ENCODE measurements around the gene KRT40. TPM values are rescaled to one million over a fixed set of nuclear protein-coding genes. Genes with fewer than 3 reads are reported as not detected.

Gene KRT40
- total RNA-seq, 2 experiments from 2014 or later = not detected

DNA sequence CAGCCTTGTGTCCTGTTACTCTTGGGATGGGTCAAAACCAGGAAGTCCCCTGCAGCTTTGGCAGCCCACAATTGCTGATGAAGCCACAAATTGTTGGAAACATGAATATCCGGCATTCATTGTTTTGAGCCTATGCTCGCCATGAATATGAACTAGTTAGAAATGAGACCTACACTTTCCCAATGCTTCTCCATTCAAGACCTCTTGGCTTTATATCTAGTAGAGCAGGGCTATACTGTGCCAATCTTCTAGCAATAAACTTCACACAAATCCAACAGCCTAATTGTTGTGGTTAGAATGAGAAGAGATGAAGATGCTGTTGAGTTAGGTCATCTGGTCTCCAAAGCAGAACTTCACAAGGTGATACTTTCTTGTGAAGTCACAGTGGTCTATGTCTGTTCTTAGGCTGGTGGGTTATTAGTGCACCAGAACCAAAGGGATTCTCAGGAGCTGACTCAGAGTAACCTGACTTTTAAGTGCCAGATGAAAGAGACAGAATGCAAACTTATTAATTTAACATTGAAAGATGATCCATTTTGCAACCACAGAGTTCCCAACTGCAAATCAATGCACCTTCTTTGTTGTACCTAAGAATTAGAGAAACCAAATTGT lies 33.0 kb downstream of the KRT40 start:
- Mint-ChIP-seq H3K4me3 (no peak overlapping the region), H3K4me1 (no peaks in the 10 kb centered on the region)

DNA sequence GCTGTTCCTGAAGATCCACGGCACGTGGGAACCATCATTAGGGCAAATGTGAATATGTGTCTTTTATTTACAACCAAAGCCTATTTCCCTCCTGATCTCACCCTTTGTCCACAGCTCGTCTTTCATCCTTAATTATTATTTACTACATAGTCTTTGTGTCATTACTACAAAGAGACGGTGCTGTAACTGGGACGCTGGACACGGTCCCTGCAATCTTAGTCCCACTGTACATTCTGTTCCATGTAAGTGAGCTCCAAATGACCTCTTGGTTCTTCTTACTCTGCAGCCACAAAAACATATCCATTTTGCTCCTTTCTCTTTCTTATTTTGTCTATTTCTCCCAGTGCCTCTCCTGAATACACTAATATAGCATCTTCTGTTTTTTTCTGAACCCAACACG lies 34.0 kb downstream of the KRT40 start:
- Mint-ChIP-seq H3K36me3 (no peaks in the 10 kb centered on the region), H3K4me1 (no peaks in the 10 kb centered on the region), H3K27me3 (peaks cover 68% of the 10 kb centered on the region), H3K9me3 (no peaks in the 10 kb centered on the region), H3K27ac (no peak overlapping the region), H3K4me3 (no peak overlapping the region)
- no peak for DNase-seq

More for the DNA sequence above, 33.0 kb downstream of the KRT40 start:
- DNase-seq = no peak
- no peak overlapping the region for H3K27ac Mint-ChIP-seq
- H3K9me3 Mint-ChIP-seq = no peaks in the 10 kb centered on the region
- H3K36me3 Mint-ChIP-seq = no peaks in the 10 kb centered on the region
- H3K27me3 Mint-ChIP-seq = peaks cover 78% of the 10 kb centered on the region

GRCh38 chr17:40949418-40949817 lies 34.7 kb downstream of the KRT40 start:
- no peak for DNase-seq
- H3K36me3 Mint-ChIP-seq = no peaks in the 10 kb centered on the region
- no peak overlapping the region for H3K27ac Mint-ChIP-seq
- H3K9me3 Mint-ChIP-seq = no peaks in the 10 kb centered on the region
- H3K4me3 Mint-ChIP-seq = no peak overlapping the region
- H3K27me3 Mint-ChIP-seq = peaks cover 61% of the 10 kb centered on the region
- H3K4me1 Mint-ChIP-seq = no peaks in the 10 kb centered on the region

- H3K27ac Mint-ChIP-seq = no peak overlapping the region
- H3K9me3 Mint-ChIP-seq = no peaks in the 10 kb centered on the region
- H3K4me1 Mint-ChIP-seq = no peaks in the 10 kb centered on the region
- no peak for DNase-seq
- H3K27me3 Mint-ChIP-seq = peaks cover 48% of the 10 kb centered on the region
- H3K4me3 Mint-ChIP-seq = no peak overlapping the region
- no peaks in the 10 kb centered on the region for H3K36me3 Mint-ChIP-seq
Measured at GRCh38 chr17:40947929-40948328, 36.2 kb downstream of the KRT40 start.

DNA sequence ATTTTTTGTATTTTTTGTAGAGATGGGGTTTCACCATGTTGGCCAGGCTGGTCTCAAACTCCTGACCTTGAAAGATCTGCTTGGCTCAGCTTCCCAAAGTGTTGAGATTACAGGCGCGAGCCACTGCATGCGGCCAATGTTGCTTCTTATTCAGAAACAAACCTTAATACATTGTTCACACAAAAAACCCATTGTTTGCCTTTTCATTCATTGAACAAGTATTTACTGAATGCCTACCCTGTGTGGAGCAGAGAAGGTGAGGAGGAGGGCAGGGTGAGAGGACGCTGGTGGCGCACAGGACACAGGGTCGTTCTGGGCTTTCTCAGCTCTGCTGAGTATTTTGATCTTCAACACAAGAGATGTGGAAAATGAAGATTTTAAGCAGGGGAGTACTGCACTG lies 38.7 kb downstream of the KRT40 start:
- no peak overlapping the region for H3K27ac Mint-ChIP-seq
- H3K4me3 Mint-ChIP-seq = no peak overlapping the region
- H3K36me3 Mint-ChIP-seq = no peaks in the 10 kb centered on the region
- DNase-seq = no peak
- no peaks in the 10 kb centered on the region for H3K4me1 Mint-ChIP-seq
- peaks cover 40% of the 10 kb centered on the region for H3K27me3 Mint-ChIP-seq
- H3K9me3 Mint-ChIP-seq = no peaks in the 10 kb centered on the region

DNA sequence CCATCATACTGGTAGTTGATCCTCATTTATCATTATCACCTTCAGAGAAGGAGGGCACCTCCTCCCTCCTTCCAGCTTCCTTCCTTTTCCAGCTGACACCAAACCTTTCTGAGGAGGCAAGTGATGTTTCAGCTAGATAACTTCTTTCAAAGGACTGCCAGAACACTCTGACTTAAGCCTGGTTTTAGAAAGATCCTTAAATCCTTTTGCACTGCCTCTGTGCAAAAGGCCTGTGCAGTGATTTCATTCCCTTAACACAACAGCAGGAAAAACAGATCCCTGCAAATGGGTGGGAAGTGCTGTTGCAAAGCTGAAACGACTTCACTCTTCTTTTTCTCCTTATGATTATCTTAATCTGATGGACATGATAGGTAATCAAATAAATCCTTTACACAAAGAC lies 39.6 kb downstream of the KRT40 start:
- Mint-ChIP-seq H3K27ac (no peak overlapping the region), H3K27me3 (peaks cover 33% of the 10 kb centered on the region), H3K36me3 (no peaks in the 10 kb centered on the region), H3K9me3 (no peaks in the 10 kb centered on the region), H3K4me3 (no peak overlapping the region), H3K4me1 (no peaks in the 10 kb centered on the region)
- DNase-seq = no peak

DNA sequence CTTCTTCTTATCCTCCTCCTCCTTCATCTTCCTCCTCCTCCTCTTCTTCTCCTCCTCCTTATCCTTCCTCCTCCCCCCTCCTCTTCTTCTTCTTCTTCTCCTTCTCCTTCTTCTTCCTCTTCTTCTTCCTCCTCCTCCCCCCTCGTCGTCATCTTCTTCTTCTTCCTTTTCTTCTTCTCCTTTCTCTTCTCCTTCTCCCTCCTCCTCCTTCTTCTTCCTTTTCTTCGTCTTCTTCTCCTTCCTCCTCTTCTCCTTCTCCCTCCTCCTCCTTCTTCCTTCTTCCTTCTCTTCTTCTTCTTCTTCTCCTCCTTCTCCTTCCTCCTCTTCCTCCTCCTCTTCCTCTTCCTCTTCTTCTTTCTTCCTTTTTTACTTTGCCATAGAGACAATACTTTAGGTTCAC lies 41.6 kb downstream of the KRT40 start:
- H3K27ac Mint-ChIP-seq = no peak overlapping the region
- no peak overlapping the region for H3K4me3 Mint-ChIP-seq
- no peaks in the 10 kb centered on the region for H3K4me1 Mint-ChIP-seq
- no peaks in the 10 kb centered on the region for H3K36me3 Mint-ChIP-seq
- no peaks in the 10 kb centered on the region for H3K9me3 Mint-ChIP-seq
- peaks cover 16% of the 10 kb centered on the region for H3K27me3 Mint-ChIP-seq
- DNase-seq = no peak

DNA sequence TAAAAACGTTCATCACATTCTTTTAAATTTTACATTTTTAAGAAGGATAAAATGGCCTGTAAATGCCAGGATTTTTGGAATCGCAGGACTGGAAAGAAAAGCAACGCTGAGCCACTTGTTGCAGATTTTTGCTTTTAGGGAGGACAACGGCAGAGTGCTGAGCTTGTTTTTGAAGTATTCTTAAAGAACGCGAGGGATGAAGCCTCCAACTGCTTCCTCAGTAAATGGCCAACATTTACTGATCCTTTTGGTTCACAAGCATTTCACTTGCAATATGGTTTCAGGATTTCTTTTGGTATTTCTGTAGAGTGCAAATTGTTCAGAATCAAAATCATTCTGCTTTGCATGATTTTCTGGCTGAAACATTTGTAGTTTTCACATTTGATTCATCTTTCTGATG lies 43.9 kb downstream of the KRT40 start:
- H3K27me3 Mint-ChIP-seq = peaks cover 9% of the 10 kb centered on the region
- no peak for DNase-seq

DNA sequence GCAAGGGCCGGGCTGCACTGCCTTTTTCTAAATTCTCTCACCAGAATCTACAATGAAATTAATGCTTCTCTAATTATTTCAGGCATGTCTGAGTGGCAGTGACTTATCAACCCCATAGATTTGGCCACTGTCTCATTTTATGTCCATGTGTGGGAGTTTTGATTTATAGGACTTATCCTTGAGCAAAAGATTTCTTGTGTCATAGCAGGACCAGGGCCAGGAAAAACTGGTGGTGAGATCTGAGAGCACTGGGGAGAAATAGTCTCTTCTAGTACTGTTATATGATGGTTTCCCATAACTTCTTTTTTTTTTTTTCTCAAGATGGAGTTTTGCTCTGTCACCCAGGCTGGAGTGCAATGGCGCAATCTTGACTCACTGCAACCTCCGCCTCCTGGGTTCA lies 45.1 kb downstream of the KRT40 start:
- no peaks in the 10 kb centered on the region for H3K9me3 Mint-ChIP-seq
- H3K4me1 Mint-ChIP-seq = no peaks in the 10 kb centered on the region
- no peaks in the 10 kb centered on the region for H3K36me3 Mint-ChIP-seq

More for the DNA sequence above, 43.9 kb downstream of the KRT40 start:
- no peak overlapping the region for H3K4me3 Mint-ChIP-seq
- no peaks in the 10 kb centered on the region for H3K9me3 Mint-ChIP-seq
- H3K4me1 Mint-ChIP-seq = no peaks in the 10 kb centered on the region
- no peak overlapping the region for H3K27ac Mint-ChIP-seq
- H3K36me3 Mint-ChIP-seq = no peaks in the 10 kb centered on the region

DNA sequence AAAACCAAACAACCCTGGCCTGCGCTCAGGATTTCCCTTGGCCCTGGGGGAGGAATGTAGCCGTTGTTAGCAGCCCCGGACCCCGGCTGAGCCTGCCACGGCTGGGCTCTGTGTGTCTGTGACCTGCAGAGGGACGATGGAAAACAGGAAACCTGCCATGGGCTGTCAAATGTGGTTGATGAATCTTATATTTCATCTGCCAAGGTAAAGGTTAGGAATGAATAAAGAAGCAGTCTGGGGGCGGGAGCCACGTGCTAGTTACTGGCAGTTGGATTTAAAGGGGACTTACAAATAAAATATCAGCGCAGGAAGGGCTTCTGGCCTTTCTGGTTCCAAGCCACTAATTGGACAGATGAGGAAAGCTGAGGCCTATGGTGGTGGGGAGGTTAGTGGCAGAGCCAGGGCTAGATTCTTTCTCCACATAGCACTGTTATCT lies 46.7 kb downstream of the KRT40 start, which contains the start of gene KRT23:
TSS of gene KRT23 (minus strand) at position 263 of the 436 bp plus-strand sequence. CDS start 1,043 bp downstream, outside the sequence.
- Mint-ChIP-seq H3K27ac (no peak within 1 kb of the TSS), H3K4me1 (no peaks in the 10 kb centered on the region), H3K4me3 (no peak within 1 kb of the TSS), H3K27me3 (peaks cover 9% of the 10 kb centered on the region), H3K9me3 (no peaks in the 10 kb centered on the region), H3K36me3 (no peaks in the 10 kb centered on the region)
- no peak for DNase-seq

More for the DNA sequence above, 45.1 kb downstream of the KRT40 start:
- Mint-ChIP-seq H3K4me3 (no peak overlapping the region), H3K27ac (no peak overlapping the region), H3K27me3 (peaks cover 13% of the 10 kb centered on the region)
- no peak for DNase-seq

- Mint-ChIP-seq H3K4me1 (no peaks in the 10 kb centered on the region), H3K9me3 (no peaks in the 10 kb centered on the region), H3K4me3 (no peak overlapping the region), H3K27ac (no peak overlapping the region), H3K27me3 (peaks cover 7% of the 10 kb centered on the region), H3K36me3 (no peaks in the 10 kb centered on the region)
- no peak for DNase-seq
Measured at GRCh38 chr17:40936976-40937375, 47.1 kb downstream of the KRT40 start.

- Mint-ChIP-seq H3K4me3 (no peak overlapping the region), H3K4me1 (no peaks in the 10 kb centered on the region), H3K27ac (no peak overlapping the region), H3K36me3 (no peaks in the 10 kb centered on the region), H3K9me3 (no peaks in the 10 kb centered on the region), H3K27me3 (peaks cover 7% of the 10 kb centered on the region)
- DNase-seq = no peak
Measured at GRCh38 chr17:40936437-40936971, 47.6 kb downstream of the KRT40 start.

DNA sequence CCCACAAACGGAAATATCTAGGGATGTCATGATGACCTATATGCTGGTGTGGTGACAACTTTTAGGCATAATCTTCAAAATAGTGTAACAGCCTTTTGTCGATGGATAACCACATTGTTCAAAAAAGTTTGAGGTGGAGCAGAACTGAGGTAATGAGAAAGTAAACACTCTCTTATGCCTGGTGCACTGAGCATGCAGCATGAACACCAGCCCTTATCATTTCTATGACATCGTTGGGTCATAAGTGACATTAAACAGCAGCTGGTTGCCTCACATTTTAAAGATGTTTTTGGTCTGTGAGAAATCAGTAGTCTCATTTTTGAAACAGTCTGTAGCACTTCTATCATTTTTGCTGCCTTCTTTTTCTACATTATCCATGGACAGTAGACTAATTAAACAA lies 48.5 kb downstream of the KRT40 start:
- no peaks in the 10 kb centered on the region for H3K9me3 Mint-ChIP-seq
- no peaks in the 10 kb centered on the region for H3K4me1 Mint-ChIP-seq
- H3K4me3 Mint-ChIP-seq = no peak overlapping the region
- no peak overlapping the region for H3K27ac Mint-ChIP-seq
- H3K27me3 Mint-ChIP-seq = peaks cover 7% of the 10 kb centered on the region
- DNase-seq = no peak
- no peaks in the 10 kb centered on the region for H3K36me3 Mint-ChIP-seq

DNA sequence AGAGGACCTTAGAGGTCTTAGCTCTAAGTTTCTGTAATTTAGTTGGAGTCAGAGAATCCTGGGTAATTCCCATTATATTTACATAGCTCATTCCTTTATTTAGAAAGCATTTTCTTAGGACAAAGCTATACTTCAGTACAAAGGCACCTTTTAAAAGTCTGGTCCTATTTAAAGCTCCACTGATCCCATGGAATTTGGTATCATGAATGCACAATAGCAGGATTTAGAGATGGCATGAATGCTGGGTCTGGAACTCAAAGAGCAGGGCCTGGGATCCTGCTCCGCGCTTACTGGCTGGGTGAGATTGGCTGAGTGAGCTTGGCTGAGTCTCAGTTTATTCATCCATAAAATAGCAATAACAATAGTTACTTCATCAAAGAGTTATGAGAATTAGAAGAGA lies 51.5 kb downstream of the KRT40 start:
- Mint-ChIP-seq H3K9me3 (no peaks in the 10 kb centered on the region), H3K4me3 (no peak overlapping the region), H3K27ac (no peak overlapping the region), H3K4me1 (no peaks in the 10 kb centered on the region), H3K27me3 (peaks cover 13% of the 10 kb centered on the region), H3K36me3 (no peaks in the 10 kb centered on the region)
- no peak for DNase-seq

DNA sequence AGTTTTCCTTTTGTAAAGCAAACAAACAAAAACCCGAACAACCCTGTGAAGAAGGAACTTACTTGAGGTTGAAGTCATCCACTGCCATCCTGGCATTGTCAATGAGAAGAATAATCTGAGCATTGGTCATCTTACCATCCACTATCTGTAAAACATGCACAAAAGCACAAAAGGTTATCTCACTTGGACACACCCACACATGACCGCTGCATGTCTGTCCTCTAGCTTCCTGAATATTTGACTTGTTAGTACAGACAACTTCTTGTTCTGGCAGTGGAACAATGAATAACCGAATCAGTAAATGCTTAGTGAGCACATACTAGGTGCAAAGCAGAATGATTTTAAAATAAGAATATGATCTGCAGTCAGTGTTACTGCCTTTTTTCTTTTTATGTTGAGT lies 52.8 kb downstream of the KRT40 start:
- Mint-ChIP-seq H3K27me3 (peaks cover 15% of the 10 kb centered on the region), H3K4me3 (no peak overlapping the region), H3K27ac (no peak overlapping the region), H3K9me3 (no peaks in the 10 kb centered on the region), H3K36me3 (no peaks in the 10 kb centered on the region), H3K4me1 (no peaks in the 10 kb centered on the region)
- no peak for DNase-seq
